HepG2 (cell line): ENCODE measurements around the gene ABHD17A.

Experiments
- CTCF ChIP-seq: sonication (generic); formaldehyde crosslinking; IDR thresholded peaks from 2 replicates; pipeline ENCODE4 v1.5.0; 2020; ENCODE audit warnings: mild to moderate bottlenecking, missing genetic modification reagents, moderate library complexity
- SETDB1 ChIP-seq: sonication (generic); formaldehyde crosslinking; IDR thresholded peaks from 2 replicates; pipeline ENCODE4 v1.5.1; 2020; ENCODE audit warnings: missing genetic modification reagents, mild to moderate bottlenecking, borderline replicate concordance
- ZBTB21 ChIP-seq: sonication (generic); formaldehyde crosslinking; IDR thresholded peaks from 2 replicates; pipeline ENCODE4 v1.4.0; 2020; ENCODE audit warnings: missing genetic modification reagents
- ZNF850 ChIP-seq: sonication (generic); formaldehyde crosslinking; conservative IDR thresholded peaks from 2 replicates; pipeline ENCODE4 v1.9.0; 2021; ENCODE audit warnings: mild to moderate bottlenecking, missing genetic modification reagents

GRCh38 chr19:1867349-1867724 lies 18.0 kb downstream of the ABHD17A start:
- TF ChIP-seq ZBTB21 (no peak), ZNF850 (CRISPR knock-in tag) (no peak), CTCF (CRISPR knock-in tag) (no peak), SETDB1 (no peak)
